Fibroblast of pulmonary artery (primary cell): ENCODE results near the gene WWP2.
"Not testable (repeated sequence)": the region's sequence is repeated elsewhere in the genome, so short reads cannot be mapped to it uniquely, and the experiment has no call there.

Source experiments
- DNase-seq: peaks from one replicate; pipeline ENCODE4 v3.0.0-alpha.2; 2010; ENCODE audit warnings: low read depth
- H3K4me3 ChIP-seq: replicated peaks from 2 replicates; pipeline ENCODE4 v1.5.1; 2011; ENCODE audit warnings: low read depth, mild to moderate bottlenecking, control low read depth, low read length, moderate library complexity
- CTCF ChIP-seq: IDR thresholded peaks from 2 replicates; pipeline ENCODE4 v1.5.1; 2011; ENCODE audit warnings: mild to moderate bottlenecking, control low read depth, low read length, inconsistent platforms; ENCODE audit errors: missing control alignments

WWP2 gene

GRCh38 chr16:69796285-69797118, 34.4 kb downstream of the WWP2 start:
- no peak overlapping the region for H3K4me3 ChIP-seq
- TF ChIP-seq CTCF, result peak; percentile 85
- peak; percentile 85 for DNase-seq

- peak; percentile 42 for TF ChIP-seq CTCF
- peak; percentile 21 for DNase-seq
- H3K4me3 ChIP-seq, result no peak overlapping the region
These were observed 36.3 kb downstream of the WWP2 start for GRCh38 chr16:69798466-69798865.

- no peak overlapping the region for H3K4me3 ChIP-seq
- TF ChIP-seq CTCF, result no peak
- no peak for DNase-seq
These were observed 37.5 kb downstream of the WWP2 start for GRCh38 chr16:69799611-69800031.

DNA sequence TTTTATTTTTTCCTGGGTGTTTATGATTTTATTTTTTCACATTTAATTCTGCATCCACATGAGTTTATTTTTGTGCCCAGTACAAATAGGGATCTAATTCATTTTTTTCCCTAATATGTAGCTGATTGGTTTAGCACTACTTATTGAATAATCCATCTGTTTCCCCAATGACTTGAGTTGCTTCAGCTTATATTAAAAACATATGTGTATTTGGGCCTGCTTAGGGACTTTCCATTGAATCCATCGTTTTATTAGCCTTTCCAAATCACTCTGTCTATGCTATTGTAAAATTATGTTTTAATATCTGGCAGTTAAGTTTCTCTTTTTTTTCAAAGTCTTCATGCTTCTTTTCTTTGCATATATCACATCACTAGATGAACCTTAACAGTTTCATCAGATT, 42.2 kb downstream of the WWP2 start:
- DNase-seq, result no peak
- no peak overlapping the region for H3K4me3 ChIP-seq

GRCh38 chr16:69806776-69807175, 44.6 kb downstream of the WWP2 start:
- DNase-seq, H3K4me3 ChIP-seq: not testable (repeated sequence)

More for the DNA sequence above, 42.2 kb downstream of the WWP2 start:
- TF ChIP-seq CTCF, result no peak

GRCh38 chr16:69812688-69813014, 50.5 kb downstream of the WWP2 start:
- no peak for TF ChIP-seq CTCF
- H3K4me3 ChIP-seq, result no peak overlapping the region

GRCh38 chr16:69814078-69814477, 51.9 kb downstream of the WWP2 start:
- no peak for TF ChIP-seq CTCF
- no peak for DNase-seq
- H3K4me3 ChIP-seq, result no peak overlapping the region

More at GRCh38 chr16:69812688-69813014, 50.5 kb downstream of the WWP2 start:
- DNase-seq, result no peak
